C4-2B (cell line): Measurements from ENCODE around the gene NATD1.

Experiments
- H3K27ac ChIP-seq: fragments of 450-650 bp; 2 replicates; pipeline ENCODE4 v1.5.1; 2017
- CTCF ChIP-seq: fragments of 450-650 bp; conservative IDR thresholded peaks from 2 replicates; pipeline ENCODE4 v1.5.1; 2017; ENCODE audit warnings: mild to moderate bottlenecking
- ZFX ChIP-seq: fragments of 450-650 bp; IDR thresholded peaks from 2 replicates; pipeline ENCODE4 v1.6.1; 2017

Gene NATD1

GRCh38 chr17:21253646-21254441 is 634 bp upstream of the NATD1 start:
- no peak for TF ChIP-seq CTCF
- no peak for TF ChIP-seq ZFX
- no peak overlapping the region for H3K27ac ChIP-seq

- no peak overlapping the region for H3K27ac ChIP-seq
- TF ChIP-seq ZFX (no peak), CTCF (no peak)
Measured at GRCh38 chr17:21252289-21252795, 868 bp downstream of the NATD1 start.

GRCh38 chr17:21251337-21252010 is 1.7 kb downstream of the NATD1 start:
- TF ChIP-seq ZFX (no peak), CTCF (no peak)
- no peak overlapping the region for H3K27ac ChIP-seq

- TF ChIP-seq ZFX, result no peak
- TF ChIP-seq CTCF, result no peak
- H3K27ac ChIP-seq, result no peak overlapping the region
Measured at GRCh38 chr17:21250854-21251253, 2.4 kb downstream of the NATD1 start.

GRCh38 chr17:21249920-21250703 is 3.1 kb downstream of the NATD1 start:
- no peak overlapping the region for H3K27ac ChIP-seq
- no peak for TF ChIP-seq ZFX
- TF ChIP-seq CTCF, result no peak

- TF ChIP-seq ZFX, result no peak
- no peak for TF ChIP-seq CTCF
- H3K27ac ChIP-seq, result no peak overlapping the region
Measured at GRCh38 chr17:21249086-21249795, 4.0 kb downstream of the NATD1 start.
